ENCODE results near the gene PIEZO1. TPM values are rescaled to one million over a fixed set of nuclear protein-coding genes. Genes with fewer than 3 reads are reported as not detected.

PIEZO1 gene
- total RNA-seq, 2 donors from 2014 or later = 84.8 to 298 TPM

DNA sequence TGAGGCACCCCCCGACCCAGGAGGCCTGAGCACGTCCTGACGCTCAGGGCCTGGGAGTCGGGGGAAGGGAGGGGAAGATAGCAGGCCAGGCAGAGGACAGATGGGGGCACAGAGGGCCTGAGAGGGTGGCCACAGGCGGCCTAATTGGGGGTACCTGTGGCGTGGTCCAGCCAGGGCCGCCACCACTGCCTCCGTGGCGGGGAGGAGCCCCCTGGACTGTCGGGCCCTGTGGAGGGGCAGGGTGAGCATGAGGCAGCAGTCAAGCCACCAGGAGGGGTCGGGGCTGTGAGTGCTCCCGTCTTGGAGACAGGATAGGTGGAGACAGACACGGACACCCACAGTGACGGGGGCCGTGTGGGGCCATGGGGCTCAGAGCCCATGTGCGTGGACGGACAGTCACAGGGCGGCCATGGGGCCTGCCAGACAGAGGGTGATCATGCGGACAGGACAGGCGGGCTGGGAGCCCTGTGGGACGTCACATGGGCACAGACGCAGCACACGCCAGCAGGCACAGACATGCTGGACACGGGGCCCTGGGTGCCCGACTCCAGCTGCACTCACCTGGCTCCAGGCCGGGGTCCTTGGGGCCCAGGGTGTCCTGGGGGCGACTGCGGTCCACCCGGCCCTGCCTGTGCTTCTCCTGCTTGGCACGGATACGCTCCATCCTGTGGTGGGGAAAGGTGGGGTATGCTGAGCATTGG is 60.0 kb downstream of the PIEZO1 start:
- peak in 1 of 2 donors; percentile 2 for ATAC-seq
- Mint-ChIP-seq H3K9me3 (no peaks in the 10 kb centered on the region), H3K27me3 (no peaks in the 10 kb centered on the region), H3K4me1 (ENCODE audit: low read depth in 2 of 2) (peaks cover 0 to 8% of the 10 kb centered on the region in 2 donors), H3K36me3 (no peaks in the 10 kb centered on the region), H3K4me3 (no peak overlapping the region), H3K27ac (no peak overlapping the region)
- DNase-seq (ENCODE audit: low spot score) = no peak

DNA sequence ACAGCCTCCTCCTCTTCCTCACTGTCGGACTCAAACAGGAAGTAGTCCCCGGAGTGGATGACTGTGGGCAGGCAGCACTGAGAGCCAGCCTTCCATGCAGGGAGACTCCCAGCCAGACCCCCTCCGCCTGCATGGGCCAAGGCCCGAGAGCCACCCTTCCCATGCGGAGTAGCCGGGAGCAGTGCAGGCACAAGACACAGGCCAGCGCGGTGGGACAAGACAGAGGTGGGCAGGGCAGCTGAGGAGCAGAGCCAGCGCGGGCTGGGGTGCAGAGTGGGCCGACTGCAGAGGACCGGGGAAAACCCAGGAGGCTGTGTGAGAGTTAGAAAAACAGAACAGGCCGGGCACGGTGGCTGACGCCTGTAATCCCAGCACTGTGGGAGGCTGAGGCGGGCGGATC is 61.1 kb downstream of the PIEZO1 start:
- no peaks in the 10 kb centered on the region for H3K27me3 Mint-ChIP-seq
- no peak for ATAC-seq
- no peak for DNase-seq (ENCODE audit: low spot score)
- no peaks in the 10 kb centered on the region for H3K9me3 Mint-ChIP-seq
- no peak overlapping the region for H3K27ac Mint-ChIP-seq
- H3K4me1 Mint-ChIP-seq (ENCODE audit: low read depth in 2 of 2) = peaks cover 0 to 6% of the 10 kb centered on the region in 2 donors
- H3K4me3 Mint-ChIP-seq = no peak overlapping the region
- no peaks in the 10 kb centered on the region for H3K36me3 Mint-ChIP-seq

DNA sequence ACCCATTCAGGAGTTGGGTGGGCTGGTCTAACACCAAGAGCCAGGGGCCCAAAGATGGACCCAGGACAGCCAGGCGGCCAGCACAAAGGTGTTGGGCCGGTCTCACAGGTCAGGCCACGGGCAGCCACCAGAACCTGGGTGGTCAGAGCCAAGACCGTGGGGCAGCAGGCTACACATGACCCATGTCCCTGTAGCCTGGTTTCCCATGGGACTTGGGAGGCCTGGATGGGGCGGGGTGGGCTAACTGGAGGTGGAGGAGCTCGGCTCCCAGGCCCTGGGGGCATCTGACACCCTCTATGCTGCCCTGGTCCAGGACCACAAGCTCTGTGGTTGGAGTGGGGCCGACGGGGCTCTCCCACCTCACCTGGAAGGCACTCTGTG is 61.5 kb downstream of the PIEZO1 start:
- no peaks in the 10 kb centered on the region for H3K36me3 Mint-ChIP-seq
- peaks cover 0 to 6% of the 10 kb centered on the region in 2 donors for H3K4me1 Mint-ChIP-seq (ENCODE audit: low read depth in 2 of 2)
- H3K9me3 Mint-ChIP-seq = no peaks in the 10 kb centered on the region
- DNase-seq (ENCODE audit: low spot score) = no peak
- no peak overlapping the region for H3K27ac Mint-ChIP-seq
- H3K4me3 Mint-ChIP-seq = no peak overlapping the region
- no peak for ATAC-seq
- H3K27me3 Mint-ChIP-seq = no peaks in the 10 kb centered on the region

DNA sequence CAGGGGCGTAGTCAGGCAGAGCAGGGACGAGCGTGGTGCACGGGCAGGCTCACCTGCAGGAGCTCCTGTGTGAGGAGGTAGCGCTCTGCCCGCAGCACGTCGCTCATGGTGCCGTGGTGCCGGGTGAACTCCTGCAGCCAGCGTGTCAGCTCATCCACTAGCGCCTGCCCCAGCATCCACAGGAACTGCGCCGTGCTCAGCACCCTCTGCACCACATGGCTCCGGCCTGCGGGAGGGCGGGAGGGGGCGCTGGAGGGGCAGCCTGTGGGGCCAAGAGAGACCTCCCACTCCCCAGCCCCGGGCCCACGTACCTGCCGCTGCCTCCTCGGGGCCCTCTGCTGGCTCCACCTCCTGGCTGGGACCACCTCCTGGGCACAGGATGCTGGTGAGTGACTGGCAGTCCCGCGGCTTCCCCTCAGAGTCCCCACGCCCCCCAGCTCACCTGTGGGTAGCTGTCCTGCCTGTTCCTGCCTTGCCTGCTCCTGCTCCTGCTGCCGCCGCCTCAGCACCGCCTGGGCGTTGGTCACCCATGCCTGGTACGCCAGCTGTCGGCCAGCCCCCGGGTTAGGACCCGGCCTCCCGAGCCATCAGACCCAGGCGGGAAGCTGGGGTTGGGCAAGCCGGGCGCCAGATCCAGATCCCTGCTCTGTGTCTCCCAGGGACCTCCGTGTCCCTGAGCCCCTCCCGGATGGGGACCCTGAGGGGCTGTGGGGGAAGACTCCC is 62.1 kb downstream of the PIEZO1 start:
- Mint-ChIP-seq H3K27ac (no peak overlapping the region), H3K27me3 (no peaks in the 10 kb centered on the region), H3K4me3 (no peak overlapping the region), H3K4me1 (ENCODE audit: low read depth in 2 of 2) (peaks cover 0 to 7% of the 10 kb centered on the region in 2 donors), H3K9me3 (no peaks in the 10 kb centered on the region), H3K36me3 (no peaks in the 10 kb centered on the region)
- DNase-seq (ENCODE audit: low spot score) = no peak
- ATAC-seq = no peak

DNA sequence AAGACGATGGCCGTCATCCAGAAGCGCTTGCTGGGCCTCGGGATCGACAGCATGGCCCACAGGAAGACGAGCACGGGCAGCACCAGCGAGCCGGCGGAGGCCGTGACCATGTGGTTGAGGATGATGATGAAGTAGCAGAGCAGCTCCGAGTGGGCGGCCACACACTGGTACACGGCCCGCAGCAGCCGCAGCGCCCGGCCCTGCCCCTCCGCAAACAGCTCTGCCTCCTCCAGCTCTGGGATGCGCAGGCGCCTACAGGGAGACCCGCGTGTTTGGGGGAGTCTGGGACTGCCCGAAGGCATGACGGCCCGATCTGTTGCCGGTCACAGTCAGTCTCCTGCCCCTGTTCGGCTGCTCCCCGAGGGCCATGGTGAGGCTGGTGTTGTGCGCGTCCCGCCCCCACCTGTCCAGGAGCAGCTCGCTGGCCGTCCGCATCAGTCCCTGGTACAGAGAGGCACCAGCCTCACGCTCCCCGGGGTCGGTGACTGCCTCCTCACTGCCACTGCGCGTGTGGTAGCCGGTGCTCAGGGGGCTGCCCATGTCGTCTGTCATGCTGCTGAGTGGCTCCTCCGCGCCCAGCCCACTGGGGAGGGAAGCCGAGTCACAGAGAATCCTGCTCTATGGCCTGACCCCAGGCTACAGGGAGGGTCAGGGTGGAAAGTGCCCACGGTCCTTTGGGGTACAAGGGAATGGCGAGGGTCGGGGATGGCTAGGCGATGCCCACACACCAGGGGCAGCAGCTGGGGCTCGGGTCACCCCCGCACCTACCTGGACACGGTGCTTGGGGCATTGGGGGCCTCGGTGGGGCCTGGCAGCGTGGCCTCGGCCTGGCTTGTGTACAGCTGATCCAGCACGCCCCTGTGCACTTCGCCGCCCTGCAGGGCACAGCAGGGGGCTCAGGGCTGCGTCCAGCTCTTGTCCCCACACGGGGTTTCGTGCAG is 62.9 kb downstream of the PIEZO1 start:
- H3K27ac Mint-ChIP-seq = no peak overlapping the region
- H3K27me3 Mint-ChIP-seq = no peaks in the 10 kb centered on the region
- no peak for DNase-seq (ENCODE audit: low spot score)
- no peaks in the 10 kb centered on the region for H3K36me3 Mint-ChIP-seq
- H3K4me1 Mint-ChIP-seq (ENCODE audit: low read depth in 2 of 2) = peaks cover 0 to 12% of the 10 kb centered on the region in 2 donors
- no peaks in the 10 kb centered on the region for H3K9me3 Mint-ChIP-seq
- no peak overlapping the region for H3K4me3 Mint-ChIP-seq
- no peak for ATAC-seq

DNA sequence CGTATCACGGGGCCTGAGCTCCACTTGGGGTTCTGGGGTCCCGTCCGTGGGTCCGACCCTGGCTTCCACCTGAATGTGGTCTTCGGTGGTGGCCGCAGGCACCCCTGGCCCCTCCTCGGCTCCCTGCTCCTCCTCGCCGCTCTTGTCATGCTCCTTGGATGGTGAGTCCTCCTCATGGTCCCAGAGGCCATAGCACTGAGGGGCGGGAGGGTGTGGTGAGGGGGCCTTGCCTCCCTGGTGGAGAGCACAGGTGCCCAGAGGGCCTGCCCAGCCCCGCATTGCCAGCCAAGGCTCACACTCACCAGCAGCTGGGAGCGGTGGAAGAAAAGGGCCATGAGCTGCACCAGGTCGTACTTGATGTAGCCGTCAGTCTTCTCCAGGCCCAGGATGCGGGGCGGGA is 63.8 kb downstream of the PIEZO1 start:
- Mint-ChIP-seq H3K4me3 (no peak overlapping the region), H3K27me3 (no peaks in the 10 kb centered on the region), H3K9me3 (no peaks in the 10 kb centered on the region), H3K27ac (no peak overlapping the region), H3K4me1 (ENCODE audit: low read depth in 2 of 2) (peaks cover 0 to 12% of the 10 kb centered on the region in 2 donors), H3K36me3 (no peaks in the 10 kb centered on the region)
- DNase-seq (ENCODE audit: low spot score) = no peak
- ATAC-seq = no peak

DNA sequence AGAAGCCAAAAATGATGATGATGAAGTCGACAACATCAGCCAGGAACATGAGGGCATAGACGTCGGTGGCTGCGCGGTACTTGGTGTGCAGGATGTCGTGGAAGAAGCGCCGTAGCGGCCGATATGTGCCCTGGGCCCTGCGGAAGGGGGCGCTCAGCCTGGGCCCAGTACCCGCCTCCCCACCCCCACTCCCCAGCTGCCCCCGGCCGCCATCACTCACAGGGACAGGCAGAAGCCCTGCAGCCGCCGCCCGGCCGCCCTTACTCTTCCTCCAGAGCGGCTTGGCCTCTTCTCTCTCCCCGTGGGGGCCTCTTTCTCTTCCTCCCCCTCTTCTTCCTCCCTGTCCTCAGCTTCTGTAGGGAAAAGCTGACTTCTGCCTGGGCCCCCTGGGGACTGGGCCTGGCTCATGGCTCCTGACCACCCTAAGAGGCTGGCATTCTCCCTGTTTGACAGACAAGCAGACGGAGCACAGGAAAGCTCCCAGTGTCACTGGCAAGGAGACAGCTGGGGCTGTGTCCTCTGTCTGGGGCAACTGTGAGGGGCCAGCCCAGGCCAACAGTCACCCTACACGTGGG is 64.5 kb downstream of the PIEZO1 start:
- H3K27me3 Mint-ChIP-seq = no peaks in the 10 kb centered on the region
- H3K4me1 Mint-ChIP-seq (ENCODE audit: low read depth in 2 of 2) = peaks cover 0 to 9% of the 10 kb centered on the region in 2 donors
- DNase-seq (ENCODE audit: low spot score) = no peak
- H3K36me3 Mint-ChIP-seq = no peaks in the 10 kb centered on the region
- H3K9me3 Mint-ChIP-seq = no peaks in the 10 kb centered on the region
- no peak overlapping the region for H3K27ac Mint-ChIP-seq
- no peak overlapping the region for H3K4me3 Mint-ChIP-seq
- ATAC-seq = no peak

DNA sequence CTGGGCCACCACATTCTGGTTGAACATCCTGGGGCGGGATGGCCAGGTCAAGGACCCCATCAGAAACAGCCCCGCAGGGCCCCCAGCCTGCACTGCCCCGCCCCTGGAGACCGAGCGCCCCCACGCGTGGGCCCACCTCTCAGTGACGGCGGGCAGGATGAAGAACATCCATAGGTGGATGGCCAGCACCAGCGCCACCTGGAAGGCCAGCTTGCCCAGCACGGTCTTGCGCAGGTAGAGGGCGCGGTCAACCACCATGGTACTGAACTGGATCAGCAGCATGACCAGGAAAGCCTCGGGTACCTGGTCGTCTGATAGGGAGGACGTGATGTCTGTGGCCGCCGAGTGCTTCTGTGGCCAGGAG is 65.1 kb downstream of the PIEZO1 start:
- Mint-ChIP-seq H3K27ac (no peak overlapping the region), H3K36me3 (no peaks in the 10 kb centered on the region), H3K27me3 (no peaks in the 10 kb centered on the region), H3K9me3 (no peaks in the 10 kb centered on the region), H3K4me3 (no peak overlapping the region), H3K4me1 (ENCODE audit: low read depth in 2 of 2) (peaks cover 0 to 9% of the 10 kb centered on the region in 2 donors)
- ATAC-seq (no peak), DNase-seq (ENCODE audit: low spot score) (no peak)

DNA sequence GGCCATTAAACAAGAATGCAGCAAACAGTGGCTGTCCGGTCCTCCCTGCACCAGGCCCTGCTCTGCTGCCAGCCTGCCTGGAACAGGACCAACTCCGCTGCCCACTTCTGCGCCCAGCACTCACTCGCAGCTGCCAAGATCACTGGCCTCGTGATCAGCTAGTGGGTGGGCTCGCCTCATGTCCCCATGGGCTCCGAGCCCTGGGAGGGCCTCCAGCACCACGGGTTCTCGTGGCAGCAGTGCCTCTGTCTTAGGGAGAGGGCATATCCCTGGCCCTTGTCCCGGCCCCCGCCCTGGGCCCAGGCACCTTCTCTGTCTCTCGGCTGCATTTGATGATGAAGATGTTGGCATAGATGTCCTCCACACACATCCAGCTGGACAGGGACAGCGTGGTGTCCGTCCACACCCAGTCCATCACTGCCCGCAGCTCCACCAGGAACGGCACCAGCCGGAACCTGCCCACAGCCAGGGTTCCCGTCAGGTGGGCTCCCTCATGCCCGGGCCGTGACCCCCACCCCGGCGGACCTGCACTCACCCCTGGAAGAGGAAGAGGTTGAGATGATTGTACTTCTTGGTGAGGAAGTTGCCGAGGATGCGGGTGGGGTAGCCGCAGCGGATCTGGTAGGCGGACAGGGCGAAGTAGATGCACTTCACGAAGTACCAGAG is 65.6 kb downstream of the PIEZO1 start:
- ATAC-seq = no peak
- no peaks in the 10 kb centered on the region for H3K27me3 Mint-ChIP-seq
- DNase-seq (ENCODE audit: low spot score) = no peak
- no peak overlapping the region for H3K4me3 Mint-ChIP-seq
- no peaks in the 10 kb centered on the region for H3K9me3 Mint-ChIP-seq
- no peak overlapping the region for H3K27ac Mint-ChIP-seq
- peaks cover 0 to 6% of the 10 kb centered on the region in 2 donors for H3K4me1 Mint-ChIP-seq (ENCODE audit: low read depth in 2 of 2)
- no peaks in the 10 kb centered on the region for H3K36me3 Mint-ChIP-seq

DNA sequence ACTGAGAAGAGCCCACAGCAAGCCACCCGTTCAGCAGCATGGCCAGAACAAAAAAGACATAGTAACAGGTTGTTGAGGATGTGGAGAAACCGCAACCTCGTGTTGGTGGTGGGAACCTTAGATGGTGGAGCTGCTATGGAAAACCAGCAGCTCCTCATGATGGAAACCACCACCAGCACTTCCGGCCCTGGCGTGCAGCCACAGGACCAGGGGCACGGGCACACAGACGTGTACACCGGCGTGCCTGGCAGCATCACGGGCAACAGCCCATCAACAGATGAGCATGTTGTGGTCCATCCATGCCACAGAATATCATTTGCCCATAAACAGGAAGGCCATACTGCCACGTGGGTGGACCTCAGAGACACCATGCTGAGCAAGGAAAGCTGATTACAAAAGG is 66.8 kb downstream of the PIEZO1 start:
- no peak for ATAC-seq
- Mint-ChIP-seq H3K4me1 (ENCODE audit: low read depth in 2 of 2) (peaks cover 0 to 6% of the 10 kb centered on the region in 2 donors), H3K36me3 (no peaks in the 10 kb centered on the region), H3K27me3 (no peaks in the 10 kb centered on the region), H3K9me3 (no peaks in the 10 kb centered on the region), H3K27ac (no peak overlapping the region), H3K4me3 (no peak overlapping the region)
- no peak for DNase-seq (ENCODE audit: low spot score)

DNA sequence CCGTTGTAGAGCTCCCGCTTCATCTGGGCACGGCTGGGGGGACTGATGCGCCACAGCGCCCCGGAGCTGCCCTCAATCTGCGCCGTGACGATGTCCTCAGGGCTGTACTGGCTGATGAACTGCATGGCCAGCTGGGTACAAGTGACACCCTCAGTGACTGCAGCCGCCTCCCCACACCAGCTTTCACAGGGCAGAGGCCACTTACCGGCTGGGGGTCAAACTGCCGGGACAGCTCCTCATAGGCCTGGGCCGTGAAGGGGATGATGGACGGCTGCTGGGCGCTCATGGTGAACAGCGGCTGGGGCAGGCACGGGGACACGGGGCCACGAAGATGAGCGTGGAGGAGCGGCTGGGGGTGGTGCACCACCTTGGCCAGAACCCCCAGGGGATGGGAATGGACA is 68.4 kb downstream of the PIEZO1 start:
- H3K27ac Mint-ChIP-seq = no peak overlapping the region
- H3K4me1 Mint-ChIP-seq (ENCODE audit: low read depth in 2 of 2) = peaks cover 0 to 8% of the 10 kb centered on the region in 2 donors
- no peak for DNase-seq (ENCODE audit: low spot score)
- H3K4me3 Mint-ChIP-seq = no peak overlapping the region
- H3K27me3 Mint-ChIP-seq = no peaks in the 10 kb centered on the region
- no peak for ATAC-seq
- H3K9me3 Mint-ChIP-seq = no peaks in the 10 kb centered on the region
- H3K36me3 Mint-ChIP-seq = no peaks in the 10 kb centered on the region

DNA sequence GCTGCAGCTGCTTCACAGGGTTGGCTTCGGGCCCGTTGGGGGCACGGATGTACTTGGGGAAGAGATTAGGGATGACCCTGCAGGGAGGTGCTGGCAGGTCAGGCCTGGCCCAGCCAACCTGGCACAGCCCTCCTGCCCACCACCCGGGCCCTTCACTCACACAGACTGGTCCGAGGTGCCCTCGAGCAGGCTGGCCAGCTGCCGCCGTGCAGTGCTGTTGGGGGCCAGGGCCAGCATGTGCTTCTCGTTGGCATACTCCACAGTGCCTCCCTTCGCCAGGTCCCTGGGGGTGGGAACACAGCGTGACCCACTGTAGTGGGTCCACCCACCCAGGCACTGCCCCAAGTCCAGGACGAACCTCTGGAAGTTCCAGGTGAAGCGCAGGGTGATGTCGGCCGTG is 68.8 kb downstream of the PIEZO1 start:
- Mint-ChIP-seq H3K4me3 (no peak overlapping the region), H3K36me3 (no peaks in the 10 kb centered on the region), H3K9me3 (no peaks in the 10 kb centered on the region)

More for the DNA sequence above, 68.8 kb downstream of the PIEZO1 start:
- DNase-seq (ENCODE audit: low spot score) (no peak), ATAC-seq (no peak)
- Mint-ChIP-seq H3K27ac (no peak overlapping the region), H3K4me1 (ENCODE audit: low read depth in 2 of 2) (peaks cover 0 to 11% of the 10 kb centered on the region in 2 donors), H3K27me3 (no peaks in the 10 kb centered on the region)

Measured in natural killer cell treated with Interleukin-12 subunit alpha and Interleukin-12 subunit beta and Interleukin-15 and Interleukin-18, amount 100 ng/mL, for 72 hours (primary cell).